HepG2 (cell line): ENCODE results near the gene SDK2. TPM values are rescaled to one million over a fixed set of nuclear protein-coding genes. Genes with fewer than 3 reads are reported as not detected.

Source experiments
- AGO2 ChIP-seq: fragments of 200-400 bp; formaldehyde crosslinking; optimal IDR thresholded peaks from 2 replicates; pipeline ENCODE3; 2017; ENCODE audit warnings: mild to moderate bottlenecking, low read depth, low read length, moderate library complexity
- BORCS8-MEF2B ChIP-seq: sonication (generic); formaldehyde crosslinking; IDR thresholded peaks from 2 replicates; pipeline ENCODE4 v1.8.0; 2022; ENCODE audit warnings: mild to moderate bottlenecking, missing genetic modification reagents
- CEBPB ChIP-seq: IDR thresholded peaks from 2 replicates; pipeline ENCODE4 v1.6.1; 2011; ENCODE audit warnings: low read depth, low read length, improper control_type of control experiment, borderline replicate concordance
- FOSL2 ChIP-seq: sonication (generic); formaldehyde crosslinking; IDR thresholded peaks from 2 replicates; pipeline ENCODE4 v1.4.0; 2020; ENCODE audit warnings: missing genetic modification reagents
- MBNL3 ChIP-seq: fragments of 250-450 bp; sonication (Bioruptor Pico); conservative IDR thresholded peaks from 2 replicates; pipeline ENCODE4 v1.8.0; 2022; ENCODE audit warnings: mild to moderate bottlenecking, inconsistent platforms
- MEIS2 ChIP-seq: sonication (generic); formaldehyde crosslinking; IDR thresholded peaks from 2 replicates; pipeline ENCODE4 v1.9.0; 2021; ENCODE audit warnings: mild to moderate bottlenecking, missing genetic modification reagents
- MLLT10 ChIP-seq: sonication (generic); formaldehyde crosslinking; IDR thresholded peaks from 2 replicates; pipeline ENCODE4 v1.4.0; 2020; ENCODE audit warnings: missing genetic modification reagents
- NCOR1 ChIP-seq: fragments of 200-600 bp; sonication (generic); IDR thresholded peaks from 2 replicates; pipeline ENCODE4 v1.7.0; 2017; ENCODE audit warnings: antibody characterized with exemption, low read length, borderline replicate concordance
- NFYC ChIP-seq: IDR thresholded peaks from 2 replicates; pipeline ENCODE4 v1.6.1; 2016; ENCODE audit warnings: missing genetic modification reagents, missing compliant biosample characterization
- PHF20 ChIP-seq: sonication (generic); formaldehyde crosslinking; IDR thresholded peaks from 2 replicates; pipeline ENCODE4 v1.5.0; 2020; ENCODE audit warnings: mild to moderate bottlenecking, missing genetic modification reagents
- PHF5A ChIP-seq: IDR thresholded peaks from one replicate; pipeline ENCODE4 v1.6.1; 2018; ENCODE audit warnings: low read depth, missing genetic modification reagents; ENCODE audit not compliant: unreplicated experiment
- PTBP1 ChIP-seq: fragments of 200-400 bp; formaldehyde crosslinking; IDR thresholded peaks from 2 replicates; pipeline ENCODE4 v1.6.1; 2018; ENCODE audit warnings: low read length, low read depth; ENCODE audit not compliant: poor library complexity, severe bottlenecking
- RBM22 ChIP-seq: fragments of 200-400 bp; formaldehyde crosslinking; optimal IDR thresholded peaks from 2 replicates; pipeline ENCODE3; 2017; ENCODE audit warnings: mild to moderate bottlenecking, low read length, moderate library complexity
- SMAD9 ChIP-seq: sonication (generic); formaldehyde crosslinking; IDR thresholded peaks from 2 replicates; pipeline ENCODE4 v1.5.1; 2020; ENCODE audit warnings: mild to moderate bottlenecking, missing genetic modification reagents
- TBX3 ChIP-seq: fragments of 450-650 bp; IDR thresholded peaks from 2 replicates; pipeline ENCODE4 v1.6.1; 2017; ENCODE audit warnings: antibody characterized with exemption, mild to moderate bottlenecking, inconsistent platforms, borderline replicate concordance
- TOE1 ChIP-seq: sonication (generic); formaldehyde crosslinking; IDR thresholded peaks from 2 replicates; pipeline ENCODE4 v1.4.0; 2020; ENCODE audit warnings: mild to moderate bottlenecking, missing genetic modification reagents
- ZNF260 ChIP-seq: sonication (generic); formaldehyde crosslinking; IDR thresholded peaks from 2 replicates; pipeline ENCODE4 v1.4.0; 2020; ENCODE audit warnings: missing genetic modification reagents, low read depth, mild to moderate bottlenecking, borderline replicate concordance
- ZNF350 ChIP-seq: sonication (generic); formaldehyde crosslinking; IDR thresholded peaks from 2 replicates; pipeline ENCODE4 v1.4.0; 2020; ENCODE audit warnings: mild to moderate bottlenecking, low read depth, missing genetic modification reagents, borderline replicate concordance
- ZNF567 ChIP-seq: sonication (generic); formaldehyde crosslinking; IDR thresholded peaks from 2 replicates; pipeline ENCODE4 v1.8.1; 2023; ENCODE audit warnings: mild to moderate bottlenecking, missing genetic modification reagents, borderline replicate concordance
- ZNF788 ChIP-seq: sonication (generic); formaldehyde crosslinking; IDR thresholded peaks from 2 replicates; pipeline ENCODE4 v1.5.0; 2020; ENCODE audit warnings: mild to moderate bottlenecking, missing genetic modification reagents, borderline replicate concordance
- polyA plus RNA-seq, 8 experiments: library from polyadenylated mRNA; depleted of rRNA in 3 of 8; stranded (reverse) in 7 of 8; unstranded in 1 of 8; fragments of >200 nt; fragmentation: Illumina TruSeq in 4 of 8; extraction: Trizol in 4 of 8; gene quantifications; 2 replicates each; pipeline versions ENCODE4 v1.2.1 to v1.2.3, GENCODE V29; 2011 to 2016; ENCODE audit warnings: low read depth in 4 of 8, missing spikeins in 1 of 8, mixed read lengths in 1 of 8; ENCODE audit not compliant: insufficient read depth in 1 of 8
- total RNA-seq, 5 experiments: library from RNA; depleted of rRNA; stranded (reverse); fragments of >200 nt; fragmentation: Illumina TruSeq; extraction: Trizol; gene quantifications; 2 replicates each; pipeline ENCODE4 v1.2.3, GENCODE V29; 2016; ENCODE audit warnings: low read depth in 1 of 5
- TF ChIP-seq, protein P1 (sequence below): fragments of 450-650 bp; IDR thresholded peaks from 2 replicates; pipeline ENCODE4 v1.6.1; 2017
- TF ChIP-seq, protein P2 (sequence below): sonication (generic); formaldehyde crosslinking; IDR thresholded peaks from 2 replicates; pipeline ENCODE4 v1.4.0; 2020; ENCODE audit warnings: missing genetic modification reagents; ENCODE audit errors: not compliant biosample characterization
- TF ChIP-seq, protein P3 (sequence below): sonication (generic); formaldehyde crosslinking; IDR thresholded peaks from 2 replicates; pipeline ENCODE4 v1.4.0; 2020; ENCODE audit warnings: missing genetic modification reagents
- TF ChIP-seq, protein P4 (sequence below): sonication (generic); IDR thresholded peaks from 2 replicates; pipeline ENCODE4 v1.6.1; 2016; ENCODE audit warnings: low read depth, borderline replicate concordance

SDK2 gene
- total and polyA plus RNA-seq, 2 of the 13 experiments (the other 11 are each of a cell fraction or from before 2014, with no cell fraction given), result not detected

DNA sequence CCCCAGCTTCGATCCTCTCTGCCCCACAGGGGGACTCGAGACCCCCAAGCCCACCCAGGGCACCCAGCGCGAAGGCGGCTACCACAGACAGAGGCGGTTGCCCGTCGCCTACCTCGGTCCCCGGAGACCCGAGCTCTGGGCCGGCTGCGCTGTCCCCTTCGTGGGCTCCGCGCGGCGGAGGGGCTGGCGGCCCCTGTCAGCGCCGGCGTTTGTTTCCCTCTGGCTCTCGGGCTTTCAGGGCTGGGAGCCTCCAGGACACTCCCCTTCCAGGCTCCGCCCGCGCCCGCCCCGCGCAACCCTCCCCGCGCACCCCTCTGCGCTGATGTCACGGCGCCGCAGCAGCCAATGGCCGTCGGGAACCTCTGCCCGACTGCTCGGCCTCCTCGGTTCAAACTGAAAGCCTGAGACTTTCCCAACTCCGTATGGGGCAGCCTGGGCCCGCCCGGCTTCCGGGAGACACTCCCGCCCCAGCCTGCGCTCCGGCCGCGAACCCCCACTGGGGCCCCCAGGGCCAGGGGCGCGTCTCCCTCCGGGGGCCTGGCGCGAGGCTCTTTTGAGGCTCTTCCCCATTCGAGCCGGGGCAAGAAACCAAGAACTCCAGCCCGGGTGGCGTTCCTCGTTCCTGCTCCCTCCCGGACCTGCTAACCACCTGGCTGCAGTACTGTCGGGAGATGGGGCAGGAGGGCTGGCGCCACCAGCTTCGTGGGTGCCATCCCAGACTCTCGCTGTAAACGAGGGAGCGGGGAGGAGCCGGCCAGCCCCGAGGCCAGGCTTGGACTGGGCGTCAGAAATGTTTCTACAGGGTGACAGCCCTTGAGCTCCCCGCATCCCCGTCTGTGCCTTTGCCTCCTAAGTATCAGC, 332.2 kb downstream of the SDK2 start, which contains the start of gene CDC42EP4 (continued):
- TF ChIP-seq RBM22 (no peak), AGO2 (peak; percentile 58), MLLT10 (CRISPR knock-in tag) (no peak), ZNF350 (CRISPR knock-in tag) (peak; percentile 58; the same call in 1 of the 2 replicates), BORCS8-MEF2B (CRISPR knock-in tag) (no peak), CEBPB (peak; percentile 1; the same call in 1 of the 2 replicates), PHF5A (peak; percentile 82), ZNF567 (CRISPR knock-in tag) (no peak), SMAD9 (CRISPR knock-in tag) (peak; percentile 78; the same call in 1 of the 2 replicates), PTBP1 (peak; percentile 86), ZNF260 (no peak), MBNL3 (no peak), PHF20 (0 out of 2 replicates have a peak, but pooled peaks have one; percentile 7), TBX3 (no peak), TOE1 (peak; percentile 79; the same call in 1 of the 2 replicates), FOSL2 (peak; percentile 18; the same call in 1 of the 2 replicates), NFYC (CRISPR knock-in tag) (peak; percentile 87), NCOR1 (peak; percentile 18; the same call in 1 of the 2 replicates), ZNF788 (no peak), MEIS2 (peak; percentile 54)
- TF ChIP-seq, protein P1, sequence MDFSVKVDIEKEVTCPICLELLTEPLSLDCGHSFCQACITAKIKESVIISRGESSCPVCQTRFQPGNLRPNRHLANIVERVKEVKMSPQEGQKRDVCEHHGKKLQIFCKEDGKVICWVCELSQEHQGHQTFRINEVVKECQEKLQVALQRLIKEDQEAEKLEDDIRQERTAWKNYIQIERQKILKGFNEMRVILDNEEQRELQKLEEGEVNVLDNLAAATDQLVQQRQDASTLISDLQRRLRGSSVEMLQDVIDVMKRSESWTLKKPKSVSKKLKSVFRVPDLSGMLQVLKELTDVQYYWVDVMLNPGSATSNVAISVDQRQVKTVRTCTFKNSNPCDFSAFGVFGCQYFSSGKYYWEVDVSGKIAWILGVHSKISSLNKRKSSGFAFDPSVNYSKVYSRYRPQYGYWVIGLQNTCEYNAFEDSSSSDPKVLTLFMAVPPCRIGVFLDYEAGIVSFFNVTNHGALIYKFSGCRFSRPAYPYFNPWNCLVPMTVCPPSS, result no peak
- TF ChIP-seq, protein P2, sequence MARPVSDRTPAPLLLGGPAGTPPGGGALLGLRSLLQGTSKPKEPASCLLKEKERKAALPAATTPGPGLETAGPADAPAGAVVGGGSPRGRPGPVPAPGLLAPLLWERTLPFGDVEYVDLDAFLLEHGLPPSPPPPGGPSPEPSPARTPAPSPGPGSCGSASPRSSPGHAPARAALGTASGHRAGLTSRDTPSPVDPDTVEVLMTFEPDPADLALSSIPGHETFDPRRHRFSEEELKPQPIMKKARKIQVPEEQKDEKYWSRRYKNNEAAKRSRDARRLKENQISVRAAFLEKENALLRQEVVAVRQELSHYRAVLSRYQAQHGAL (CRISPR knock-in tag), result peak; percentile 24
- TF ChIP-seq, protein P3, sequence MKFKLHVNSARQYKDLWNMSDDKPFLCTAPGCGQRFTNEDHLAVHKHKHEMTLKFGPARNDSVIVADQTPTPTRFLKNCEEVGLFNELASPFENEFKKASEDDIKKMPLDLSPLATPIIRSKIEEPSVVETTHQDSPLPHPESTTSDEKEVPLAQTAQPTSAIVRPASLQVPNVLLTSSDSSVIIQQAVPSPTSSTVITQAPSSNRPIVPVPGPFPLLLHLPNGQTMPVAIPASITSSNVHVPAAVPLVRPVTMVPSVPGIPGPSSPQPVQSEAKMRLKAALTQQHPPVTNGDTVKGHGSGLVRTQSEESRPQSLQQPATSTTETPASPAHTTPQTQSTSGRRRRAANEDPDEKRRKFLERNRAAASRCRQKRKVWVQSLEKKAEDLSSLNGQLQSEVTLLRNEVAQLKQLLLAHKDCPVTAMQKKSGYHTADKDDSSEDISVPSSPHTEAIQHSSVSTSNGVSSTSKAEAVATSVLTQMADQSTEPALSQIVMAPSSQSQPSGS (CRISPR knock-in tag), result peak; percentile 89
- TF ChIP-seq, protein P4, sequence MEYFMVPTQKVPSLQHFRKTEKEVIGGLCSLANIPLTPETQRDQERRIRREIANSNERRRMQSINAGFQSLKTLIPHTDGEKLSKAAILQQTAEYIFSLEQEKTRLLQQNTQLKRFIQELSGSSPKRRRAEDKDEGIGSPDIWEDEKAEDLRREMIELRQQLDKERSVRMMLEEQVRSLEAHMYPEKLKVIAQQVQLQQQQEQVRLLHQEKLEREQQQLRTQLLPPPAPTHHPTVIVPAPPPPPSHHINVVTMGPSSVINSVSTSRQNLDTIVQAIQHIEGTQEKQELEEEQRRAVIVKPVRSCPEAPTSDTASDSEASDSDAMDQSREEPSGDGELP, result peak; percentile 6; the same call in 1 of the 2 replicates
